NCI-H524 (cell line): Measurements from ENCODE around the gene EPO.

Experiments
- DNase-seq, 2 experiments: peaks; one replicate each; lab custom pipeline; 2025; lab: John Stamatoyannopoulos, UW

The EPO gene

DNA sequence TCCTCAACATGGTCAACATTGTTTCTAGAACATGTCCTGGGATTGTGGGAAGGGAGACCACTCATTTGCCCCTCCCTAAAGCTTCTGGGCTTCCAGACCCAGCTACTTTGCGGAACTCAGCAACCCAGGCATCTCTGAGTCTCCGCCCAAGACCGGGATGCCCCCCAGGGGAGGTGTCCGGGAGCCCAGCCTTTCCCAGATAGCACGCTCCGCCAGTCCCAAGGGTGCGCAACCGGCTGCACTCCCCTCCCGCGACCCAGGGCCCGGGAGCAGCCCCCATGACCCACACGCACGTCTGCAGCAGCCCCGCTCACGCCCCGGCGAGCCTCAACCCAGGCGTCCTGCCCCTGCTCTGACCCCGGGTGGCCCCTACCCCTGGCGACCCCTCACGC lies at the start of gene EPO:
Gene EPO (plus strand): TSS at position 190 of the 392 bp plus-strand sequence. CDS start 513 bp downstream, outside the sequence.
- DNase-seq, result no peak

DNA sequence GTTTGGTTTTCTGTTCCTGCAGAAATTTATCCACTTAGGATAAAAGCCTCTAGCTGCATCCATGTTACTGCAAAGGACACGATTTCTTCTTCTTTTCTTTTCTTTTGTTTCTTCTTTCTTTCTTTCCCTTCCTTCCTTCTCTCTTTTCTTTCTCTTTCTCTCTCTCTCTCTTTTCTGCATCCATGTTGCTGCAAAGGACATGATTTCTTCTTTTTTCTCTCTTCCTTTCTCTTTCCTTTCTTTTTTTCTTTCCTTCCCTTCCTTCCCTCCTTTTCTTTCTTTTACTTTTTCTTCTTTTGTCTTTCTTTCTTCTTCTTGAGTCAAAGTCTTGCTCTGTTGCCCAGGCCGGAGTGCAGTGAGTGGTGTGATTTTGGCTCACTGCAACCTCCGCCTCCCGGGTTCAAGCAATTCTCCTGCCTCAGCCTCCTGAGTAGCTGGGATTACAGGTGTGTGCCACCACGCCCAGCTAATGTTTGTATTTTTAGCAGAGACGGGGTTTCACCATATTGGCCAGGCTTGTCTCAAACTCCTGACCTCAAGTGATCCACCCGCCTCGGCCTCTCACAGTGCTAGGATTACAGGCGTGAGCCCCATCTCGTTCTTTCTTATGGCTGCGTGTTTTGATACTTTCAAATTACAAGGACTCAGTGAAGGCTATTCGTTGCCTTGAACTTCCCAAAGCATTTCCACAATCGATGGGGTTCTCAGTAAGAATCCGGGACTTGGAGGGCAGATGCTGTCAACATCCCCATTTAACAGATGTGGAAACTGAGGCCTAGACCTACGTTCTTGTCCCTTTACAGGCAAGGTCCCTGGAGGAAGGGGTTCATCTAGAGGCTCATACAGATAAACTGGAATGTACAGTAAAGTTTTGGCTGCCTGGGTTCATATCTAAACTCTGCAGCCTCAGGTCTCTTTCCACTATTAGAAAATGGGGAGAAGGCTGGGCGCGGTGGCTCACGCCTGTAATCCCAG lies 48.6 kb upstream of the EPO start:
- no peak for DNase-seq

DNA sequence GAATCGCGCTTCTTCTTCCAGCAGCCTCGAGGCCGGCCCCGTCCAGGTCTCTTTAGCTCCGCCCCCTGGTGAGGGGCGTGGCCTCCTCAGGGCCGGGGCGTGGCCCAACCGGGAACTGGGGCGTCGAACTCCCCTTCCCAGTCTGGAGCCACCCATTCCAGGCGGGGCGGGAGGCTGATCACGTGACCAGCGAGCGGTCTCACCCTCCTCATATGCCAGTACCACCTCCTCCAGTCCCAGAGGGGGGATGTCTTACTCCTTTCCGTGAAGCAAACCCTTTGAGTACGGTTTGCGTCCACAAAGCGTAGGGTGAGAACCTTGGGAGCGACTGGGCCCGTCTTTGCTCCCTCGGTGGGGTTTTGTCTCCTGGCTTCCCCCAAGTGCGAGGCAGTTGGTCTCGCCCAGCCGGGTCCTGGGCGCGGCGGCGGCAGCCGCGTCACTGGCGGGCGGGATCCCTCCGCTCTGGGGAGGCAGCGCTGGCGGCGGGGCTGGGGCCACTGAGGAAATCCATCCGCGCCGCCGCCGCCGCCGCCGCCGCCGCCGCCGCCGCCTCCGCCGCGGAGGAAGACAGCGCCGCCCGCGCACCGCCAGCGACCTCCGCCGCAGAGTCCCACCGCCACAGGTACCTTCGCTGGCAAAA lies 46.8 kb upstream of the EPO start, which contains the start of gene GNB2:
Gene GNB2 (plus strand): TSS at position 439 of the 640 bp plus-strand sequence. CDS start 2,526 bp downstream, outside the sequence.
- peak; percentile 96 to 97 for DNase-seq

DNA sequence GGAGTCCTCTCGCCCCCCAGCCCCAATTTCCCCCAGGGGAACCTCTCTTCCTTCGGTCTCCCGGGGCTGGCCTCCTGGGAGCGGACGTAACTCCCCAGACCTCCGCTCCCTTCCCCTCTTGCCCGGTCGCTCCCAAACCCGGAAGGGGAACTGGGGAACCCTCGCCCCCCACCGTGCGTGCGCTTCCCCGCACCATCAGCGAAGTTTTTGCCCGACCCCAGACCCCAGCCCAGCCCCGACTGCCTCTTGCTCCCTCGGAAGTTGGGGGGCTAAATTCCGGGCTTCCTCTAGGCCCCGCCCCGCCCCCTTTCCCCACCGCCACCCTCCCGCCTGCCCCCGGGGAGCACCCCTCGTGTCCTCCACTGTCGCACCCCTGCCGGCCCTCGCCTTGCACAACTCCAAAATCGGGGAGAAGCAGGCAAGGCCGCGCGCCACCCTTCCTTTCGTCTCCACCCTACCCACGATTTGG lies 46.3 kb upstream of the EPO start:
- DNase-seq, result peak in 1 of 2 experiments; percentile 19

DNA sequence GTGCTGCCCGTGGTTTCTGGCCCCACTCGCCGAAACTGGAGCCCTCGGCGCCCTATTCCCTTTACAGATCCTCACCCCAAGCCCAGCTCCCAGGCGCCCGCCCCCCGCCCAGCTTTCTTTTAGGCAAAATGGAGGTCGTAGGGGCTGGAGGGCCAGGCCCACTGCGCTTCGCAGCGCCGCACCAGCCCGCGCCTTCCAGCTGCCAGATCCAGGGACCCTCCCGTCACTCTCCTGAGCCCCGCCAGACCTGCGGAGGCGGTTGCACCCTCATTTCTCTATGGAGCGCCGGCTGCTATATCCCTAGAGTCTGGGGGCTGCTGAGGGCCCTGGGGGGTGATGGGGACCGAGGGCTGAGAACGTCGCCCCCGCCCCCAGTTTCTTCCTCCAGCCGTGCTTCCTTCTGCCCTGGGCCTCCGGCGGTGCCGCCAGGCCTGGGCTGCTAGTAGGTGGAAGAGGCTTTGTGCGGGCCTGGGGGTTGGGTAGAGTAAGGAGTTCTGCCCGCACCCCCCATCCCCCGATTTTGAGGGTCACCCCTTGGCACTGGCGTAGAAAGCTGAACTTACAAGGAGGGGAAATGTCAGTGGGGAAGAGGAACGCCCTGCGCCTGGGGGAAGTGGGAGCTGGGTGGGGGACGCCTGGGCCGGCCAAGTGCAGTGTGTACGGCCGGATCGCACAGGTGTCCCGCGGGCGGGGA lies 45.7 kb upstream of the EPO start:
- DNase-seq, result peak in 1 of 2 experiments; percentile 40

DNA sequence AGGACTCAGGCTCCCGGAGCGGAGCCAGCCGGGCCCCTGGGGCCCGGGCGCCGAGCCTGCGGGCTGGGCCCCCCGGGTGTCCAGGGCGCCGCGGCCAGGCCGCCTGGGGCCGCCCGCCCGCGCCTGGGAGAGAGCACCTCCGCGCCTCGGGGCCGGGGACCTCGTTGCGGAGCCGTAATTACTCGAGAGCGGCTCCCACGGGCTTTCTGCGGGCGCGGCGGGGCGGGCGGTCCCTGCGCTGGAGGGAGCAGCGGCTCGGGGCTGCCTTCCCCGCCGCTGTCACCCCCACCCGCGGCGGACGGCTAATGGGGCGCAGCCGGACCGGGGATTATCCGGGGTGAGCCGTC lies 45.2 kb upstream of the EPO start:
- DNase-seq, result no peak

DNA sequence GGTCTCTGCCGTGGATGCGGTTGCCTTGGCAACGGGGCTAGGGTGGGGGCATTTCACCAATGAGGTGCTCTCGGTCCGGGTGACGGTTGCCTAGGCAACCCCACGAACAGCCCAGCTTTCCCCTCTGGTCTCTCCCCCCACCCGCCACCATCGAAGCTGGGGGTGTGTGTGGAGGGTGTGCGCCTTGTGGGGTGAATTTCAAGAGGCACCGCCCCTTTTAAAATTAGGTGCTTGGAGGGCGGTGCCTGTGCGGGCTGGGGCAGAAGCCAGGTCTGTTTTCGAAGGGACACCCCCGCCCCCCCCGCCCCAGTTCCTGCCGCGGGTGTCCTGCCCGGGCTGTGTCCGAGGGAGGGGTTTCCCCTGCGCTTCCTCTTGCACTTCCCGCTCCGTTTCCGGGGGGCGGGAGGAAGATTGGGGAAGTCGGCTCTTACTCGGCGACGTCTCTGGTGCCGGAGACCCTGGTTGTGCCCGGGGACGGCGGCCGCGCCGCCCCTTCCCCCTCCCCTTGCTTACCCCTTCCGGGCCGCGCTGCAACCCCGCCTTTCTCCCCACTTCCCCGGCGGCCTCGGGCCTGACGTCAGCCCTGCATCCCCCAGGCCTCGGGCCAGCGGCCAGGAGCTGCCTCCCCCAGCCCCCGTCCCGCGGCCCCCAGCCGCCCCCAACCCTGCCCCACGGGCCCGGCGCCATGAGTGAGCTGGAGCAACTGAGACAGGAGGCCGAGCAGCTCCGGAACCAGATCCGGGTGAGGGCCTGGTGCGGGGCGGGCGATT lies 44.5 kb upstream of the EPO start:
- peak; percentile 47 to 76 for DNase-seq

DNA sequence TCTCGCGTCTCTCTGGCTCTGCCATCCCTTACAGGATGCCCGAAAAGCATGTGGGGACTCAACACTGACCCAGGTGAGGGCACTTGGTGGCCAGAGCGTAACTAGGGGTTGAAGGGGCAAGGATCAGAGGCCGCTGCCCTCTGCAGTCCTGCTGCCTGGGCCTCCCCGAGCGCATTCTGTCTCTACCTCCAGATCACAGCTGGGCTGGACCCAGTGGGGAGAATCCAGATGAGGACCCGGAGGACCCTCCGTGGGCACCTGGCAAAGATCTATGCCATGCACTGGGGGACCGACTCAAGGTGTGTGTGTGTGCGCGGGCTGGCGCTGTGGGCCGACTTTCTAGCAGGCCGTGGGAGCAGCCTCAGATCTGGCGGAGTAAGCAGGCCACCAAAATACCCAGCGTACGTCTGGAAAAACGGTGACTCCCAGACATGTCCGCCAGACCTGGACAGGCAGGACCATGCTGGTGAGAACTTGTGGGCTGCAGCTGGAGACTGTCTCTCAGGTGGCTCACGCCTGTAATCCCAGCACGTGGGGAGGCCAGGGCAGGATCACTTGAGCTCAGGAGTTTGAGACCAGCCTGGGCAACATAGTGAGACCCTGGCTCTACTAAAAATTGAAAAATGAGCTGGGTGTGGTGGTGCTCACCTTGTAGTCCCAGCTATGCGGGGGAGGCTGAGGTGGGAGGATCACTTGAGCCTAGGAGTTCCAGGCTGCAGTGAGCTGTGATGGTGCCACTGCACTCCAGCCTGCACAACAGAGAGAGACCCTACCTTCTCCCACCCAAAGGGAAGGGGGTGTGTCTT lies 43.6 kb upstream of the EPO start:
- DNase-seq, result no peak

DNA sequence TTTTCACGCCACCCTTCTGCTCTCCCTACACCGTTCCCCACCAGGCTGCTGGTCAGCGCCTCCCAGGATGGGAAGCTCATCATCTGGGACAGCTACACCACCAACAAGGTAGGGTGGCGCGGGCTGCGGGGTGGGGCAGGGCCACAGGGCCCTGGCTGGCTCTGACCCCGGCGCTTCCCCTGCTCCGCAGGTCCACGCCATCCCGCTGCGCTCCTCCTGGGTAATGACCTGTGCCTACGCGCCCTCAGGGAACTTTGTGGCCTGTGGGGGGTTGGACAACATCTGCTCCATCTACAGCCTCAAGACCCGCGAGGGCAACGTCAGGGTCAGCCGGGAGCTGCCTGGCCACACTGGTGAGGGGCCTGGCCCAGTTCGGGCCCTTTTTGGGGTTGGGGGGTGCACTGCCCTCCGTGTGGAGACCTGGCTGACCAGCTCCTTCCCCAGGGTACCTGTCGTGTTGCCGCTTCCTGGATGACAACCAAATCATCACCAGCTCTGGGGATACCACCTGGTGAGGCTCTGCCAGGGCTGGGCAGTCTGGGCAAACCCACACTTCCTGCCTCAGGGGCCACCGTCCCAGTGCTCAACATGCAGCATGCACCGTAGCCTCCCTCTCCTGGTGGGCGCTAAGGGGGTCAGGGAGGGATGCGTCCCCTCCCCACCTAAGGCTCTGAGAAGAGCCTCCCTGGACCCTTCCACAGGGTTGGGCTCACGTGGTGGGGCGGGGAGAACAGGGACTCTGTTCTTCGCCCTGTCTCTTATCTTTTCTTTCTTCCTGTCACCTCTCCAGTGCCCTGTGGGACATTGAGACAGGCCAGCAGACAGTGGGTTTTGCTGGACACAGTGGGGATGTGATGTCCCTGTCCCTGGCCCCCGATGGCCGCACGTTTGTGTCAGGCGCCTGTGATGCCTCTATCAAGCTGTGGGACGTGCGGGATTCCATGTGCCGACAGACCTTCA lies 42.7 kb upstream of the EPO start:
- DNase-seq, result no peak

DNA sequence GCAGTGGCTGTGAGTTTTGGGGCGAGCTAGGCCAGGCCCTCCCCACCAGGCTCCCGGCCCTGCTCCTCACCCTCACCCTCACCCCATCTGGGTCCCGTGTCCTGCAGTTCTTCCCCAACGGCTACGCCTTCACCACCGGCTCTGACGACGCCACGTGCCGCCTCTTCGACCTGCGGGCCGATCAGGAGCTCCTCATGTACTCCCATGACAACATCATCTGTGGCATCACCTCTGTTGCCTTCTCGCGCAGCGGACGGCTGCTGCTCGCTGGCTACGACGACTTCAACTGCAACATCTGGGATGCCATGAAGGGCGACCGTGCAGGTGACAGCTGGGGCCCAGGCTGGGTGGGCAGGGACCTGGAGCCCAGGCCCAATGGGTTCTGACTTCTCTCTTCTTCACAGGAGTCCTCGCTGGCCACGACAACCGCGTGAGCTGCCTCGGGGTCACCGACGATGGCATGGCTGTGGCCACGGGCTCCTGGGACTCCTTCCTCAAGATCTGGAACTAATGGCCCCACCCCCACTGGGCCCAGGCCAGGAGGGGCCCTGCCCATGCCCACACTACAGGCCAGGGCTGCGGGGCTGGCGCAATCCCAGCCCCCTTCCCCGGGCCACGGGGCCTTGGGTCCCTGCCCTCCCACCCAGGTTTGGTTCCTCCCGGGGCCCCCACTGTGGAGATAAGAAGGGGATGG lies 41.8 kb upstream of the EPO start:
- no peak for DNase-seq

DNA sequence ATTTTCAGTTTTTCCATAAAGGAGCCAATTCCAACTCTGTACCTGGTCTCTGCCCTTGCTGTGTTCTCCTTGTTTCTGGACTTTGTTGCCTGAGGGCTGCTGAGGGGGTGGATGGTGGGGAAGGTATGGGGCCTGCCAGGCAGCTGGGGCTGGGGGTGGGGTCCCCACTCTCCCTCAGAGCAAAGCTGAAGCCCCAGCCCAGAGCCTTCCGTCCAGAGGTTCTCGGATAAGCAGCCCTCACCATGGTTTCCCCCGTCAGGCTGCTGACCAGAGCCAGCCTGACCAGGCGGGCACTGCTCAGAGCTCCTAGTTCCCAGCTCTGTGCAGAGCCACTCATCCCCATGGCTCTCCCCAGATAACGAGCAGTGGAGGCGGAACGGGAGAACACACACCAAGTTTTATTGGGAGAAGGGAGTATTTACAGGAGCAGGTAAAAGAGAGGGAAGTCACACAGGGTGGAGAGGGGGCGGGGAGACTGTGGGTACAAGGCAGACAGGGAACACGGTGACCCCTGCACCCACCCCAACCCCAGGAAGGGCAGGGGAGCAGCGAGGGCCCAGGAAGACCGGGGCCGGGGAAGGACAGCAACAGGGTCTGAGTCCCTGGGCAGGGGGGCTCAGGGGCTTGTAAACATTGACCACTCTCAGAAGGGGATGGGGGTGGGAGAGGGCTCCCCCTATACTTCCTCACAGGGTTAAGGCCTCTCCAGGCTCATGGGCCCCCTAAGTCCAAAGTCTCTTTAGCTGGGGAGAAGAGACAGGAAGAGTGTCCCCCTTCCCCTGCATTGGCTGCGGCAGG lies 40.9 kb upstream of the EPO start:
- DNase-seq, result no peak

DNA sequence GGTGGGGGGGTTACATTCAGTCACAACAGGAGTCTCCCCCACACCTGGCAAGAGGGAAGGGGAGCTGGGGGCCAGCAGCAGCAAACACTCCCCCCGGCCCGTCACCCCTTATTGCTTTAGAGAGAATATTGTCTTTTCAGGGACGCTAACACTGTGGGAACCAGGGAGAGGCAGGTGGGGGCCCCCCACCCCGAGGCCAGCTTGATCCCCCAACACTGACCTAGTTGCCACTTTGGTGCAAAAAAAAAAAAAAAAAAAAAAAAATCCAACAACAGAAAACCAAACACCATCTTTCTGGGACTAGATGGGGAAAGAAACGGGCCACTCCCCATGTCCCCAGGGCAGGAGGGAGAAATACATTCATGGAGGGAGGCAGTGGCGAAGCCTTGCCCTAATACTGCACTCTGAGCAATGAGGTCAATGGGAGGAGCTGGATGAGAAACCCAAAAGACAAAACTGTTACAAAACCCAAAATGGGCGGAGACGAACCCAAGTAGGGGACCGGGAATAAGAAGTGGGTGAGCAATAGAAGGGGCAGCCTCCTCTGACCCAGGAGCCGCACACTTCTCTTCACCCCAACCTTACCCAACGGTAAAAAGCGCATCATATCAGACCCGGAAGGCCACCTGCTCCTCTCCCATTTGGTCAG lies 40.2 kb upstream of the EPO start:
- no peak for DNase-seq

DNA sequence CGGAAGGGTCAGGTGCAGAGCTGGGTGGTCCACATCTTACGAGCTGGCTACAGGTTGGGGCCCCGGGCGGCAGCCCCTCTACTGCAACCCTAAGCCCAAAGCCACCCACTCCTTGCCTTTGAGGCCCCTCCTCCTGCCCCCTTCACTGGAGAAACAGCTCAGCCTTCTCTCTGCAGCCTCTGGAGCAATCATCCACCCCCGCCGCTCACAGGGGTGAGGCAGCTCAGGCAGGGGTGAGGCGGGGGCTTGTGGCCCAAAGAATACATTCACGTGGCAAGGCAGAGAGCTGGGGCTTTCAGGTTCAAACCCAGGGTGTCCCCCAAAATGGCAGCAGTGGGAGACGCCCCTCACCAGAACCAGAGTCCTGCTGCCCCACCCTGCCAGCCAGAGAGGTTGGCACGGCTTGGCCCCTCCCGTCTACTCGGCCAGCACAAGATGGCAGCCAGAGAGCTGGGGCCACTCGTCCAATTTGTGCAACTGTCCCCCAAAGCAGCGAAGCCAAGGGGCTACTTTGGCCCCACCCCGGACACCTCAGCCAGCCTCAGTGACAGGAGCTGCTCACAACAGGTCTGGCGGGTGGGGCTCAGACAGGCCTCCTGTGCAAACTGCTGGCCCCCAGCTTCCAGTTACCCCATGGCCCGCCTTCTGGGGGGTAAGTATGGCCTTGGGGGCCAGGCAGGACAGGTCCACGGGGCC lies 39.5 kb upstream of the EPO start:
- DNase-seq, result no peak

DNA sequence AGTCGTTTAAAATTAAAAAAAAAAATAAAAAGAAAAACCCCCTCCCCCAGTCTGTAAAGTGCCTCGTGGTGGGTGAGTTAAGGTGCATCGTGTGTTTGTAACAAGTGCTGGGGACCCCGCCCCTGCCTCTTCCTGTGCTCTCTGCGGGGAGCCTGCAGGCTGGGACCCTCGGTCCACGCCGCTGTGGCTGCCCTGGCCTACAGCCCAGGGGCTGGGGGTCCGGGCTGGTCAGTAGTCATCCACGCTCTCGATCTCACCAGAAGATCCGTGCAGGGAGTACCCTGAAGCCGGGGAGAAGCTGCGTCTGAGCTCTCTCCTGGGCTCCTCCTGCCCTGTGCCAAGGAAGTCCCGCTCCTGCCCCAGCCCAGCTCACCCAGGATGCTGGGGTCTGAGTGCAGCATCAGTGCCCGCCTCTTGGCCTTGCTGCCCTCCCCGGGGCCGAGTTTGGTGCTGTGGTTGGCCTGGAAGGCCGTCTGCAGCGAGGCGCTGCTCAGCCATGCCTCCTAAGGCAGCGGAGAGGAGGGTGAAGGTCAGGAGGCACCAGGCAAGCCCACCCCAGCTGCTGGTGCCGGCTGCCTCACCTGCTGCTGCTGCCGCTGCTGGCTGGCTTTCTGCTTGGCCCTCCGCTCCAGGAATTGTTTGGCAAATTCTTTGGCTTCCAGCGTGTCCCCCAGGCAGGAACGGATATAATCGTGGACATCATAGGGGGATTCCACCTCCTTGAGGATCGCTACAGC lies 38.6 kb upstream of the EPO start:
- no peak for DNase-seq

DNA sequence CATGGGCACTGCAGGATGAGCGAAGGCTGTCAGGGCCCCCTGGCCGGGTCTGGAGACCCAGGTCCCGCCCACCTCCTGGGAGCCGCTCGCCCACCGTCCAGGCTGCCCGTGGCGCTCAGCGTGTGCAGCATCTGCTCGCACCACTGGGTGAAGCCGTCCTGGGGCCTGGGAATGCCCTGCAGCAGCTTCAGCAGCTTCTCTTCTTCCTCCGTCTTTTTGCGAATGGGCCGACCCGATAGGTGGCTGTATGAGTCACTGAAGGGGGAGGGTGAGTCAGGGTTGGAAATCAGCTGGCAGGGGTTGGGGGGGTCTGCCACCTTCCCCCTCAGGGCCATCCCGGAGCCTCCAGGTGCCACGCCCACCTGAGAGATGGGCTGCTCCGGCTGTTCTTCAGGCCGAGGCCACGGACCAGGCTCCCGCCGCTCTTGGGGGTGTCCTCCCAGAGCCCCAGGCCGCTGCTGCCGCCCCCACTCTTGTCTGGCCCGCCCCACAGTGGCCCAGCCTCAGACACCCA lies 38.0 kb upstream of the EPO start:
- no peak for DNase-seq
